NT2/D1 (cell line): ENCODE results near the gene ETS1.

Source experiments
- DNase-seq: peaks from one replicate; pipeline ENCODE4 v3.0.0-alpha.2; 2011; ENCODE audit warnings: low read depth, low spot score
- H3K27me3 ChIP-seq: 2 replicates; pipeline ENCODE4 v1.6.0; 2011; ENCODE audit warnings: mild to moderate bottlenecking; ENCODE audit not compliant: insufficient read length, insufficient read depth
- H3K36me3 ChIP-seq: 2 replicates; pipeline ENCODE4 v1.6.1; 2011; ENCODE audit warnings: mild to moderate bottlenecking, low read length, mixed read lengths; ENCODE audit not compliant: insufficient read depth, insufficient read length
- H3K4me1 ChIP-seq: 2 replicates; pipeline ENCODE4 v1.5.1; 2011; ENCODE audit not compliant: insufficient read depth, insufficient read length
- H3K4me3 ChIP-seq: 2 replicates; pipeline ENCODE4 v1.5.1; 2011; ENCODE audit warnings: low read depth; ENCODE audit not compliant: insufficient read length
- H3K9ac ChIP-seq: 2 replicates; pipeline ENCODE4 v1.6.0; 2011; ENCODE audit warnings: low read depth; ENCODE audit not compliant: insufficient read length
- H3K9me3 ChIP-seq: 2 replicates; pipeline ENCODE4 v1.5.1; 2011; ENCODE audit warnings: mild to moderate bottlenecking, low read length; ENCODE audit not compliant: insufficient read depth
- SUZ12 ChIP-seq: IDR thresholded peaks from 2 replicates; pipeline ENCODE4 v1.6.1; 2011; ENCODE audit not compliant: insufficient read length, insufficient read depth; ENCODE audit errors: extremely low read depth
- YY1 ChIP-seq: IDR thresholded peaks from 2 replicates; pipeline ENCODE4 v1.6.1; 2011; ENCODE audit not compliant: insufficient read length, insufficient read depth
- ZNF274 ChIP-seq: IDR thresholded peaks from 2 replicates; pipeline ENCODE4 v1.6.1; 2011; ENCODE audit warnings: mild to moderate bottlenecking, low read depth, low read length

The ETS1 gene

DNA sequence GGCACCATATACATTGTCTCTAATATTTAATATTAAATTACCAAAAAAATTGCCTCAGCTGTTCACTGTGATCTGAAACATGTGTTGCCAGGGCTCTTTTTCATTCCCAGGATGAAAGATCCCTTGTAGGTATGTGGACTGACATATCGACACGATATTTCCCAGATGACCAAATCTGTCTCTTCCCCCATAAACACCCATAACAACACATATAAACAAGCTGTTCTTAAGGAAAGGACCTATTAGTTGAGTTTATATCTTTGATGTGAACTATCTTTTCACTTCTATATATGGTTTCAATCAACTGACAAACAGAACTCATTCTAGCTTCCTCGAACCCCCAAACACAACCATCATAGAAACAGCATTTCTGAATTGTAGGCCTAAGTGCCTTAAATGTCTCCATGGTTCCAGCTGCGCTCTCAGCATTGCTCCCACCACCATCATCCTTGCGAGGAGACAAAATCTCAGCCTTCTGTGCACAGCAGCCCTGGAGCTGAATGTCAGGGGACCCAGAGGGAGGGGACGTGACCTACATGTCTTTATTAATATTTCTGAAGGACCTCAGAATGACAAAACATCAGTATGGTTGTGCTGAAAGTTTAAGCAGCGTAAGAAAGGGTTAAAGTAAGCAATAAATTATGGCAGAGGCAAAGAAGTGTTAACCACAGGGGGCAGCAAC, 67.0 kb downstream of the ETS1 start:
- H3K27me3 ChIP-seq: peaks cover 64% of the 10 kb centered on the region
- no peak for DNase-seq
- H3K9me3 ChIP-seq: no peaks in the 10 kb centered on the region
- H3K9ac ChIP-seq: no peak overlapping the region
- H3K4me1 ChIP-seq: no peaks in the 10 kb centered on the region
- no peak overlapping the region for H3K4me3 ChIP-seq
- no peak for TF ChIP-seq ZNF274
- no peak for TF ChIP-seq SUZ12
- TF ChIP-seq YY1: no peak
- H3K36me3 ChIP-seq: no peaks in the 10 kb centered on the region

DNA sequence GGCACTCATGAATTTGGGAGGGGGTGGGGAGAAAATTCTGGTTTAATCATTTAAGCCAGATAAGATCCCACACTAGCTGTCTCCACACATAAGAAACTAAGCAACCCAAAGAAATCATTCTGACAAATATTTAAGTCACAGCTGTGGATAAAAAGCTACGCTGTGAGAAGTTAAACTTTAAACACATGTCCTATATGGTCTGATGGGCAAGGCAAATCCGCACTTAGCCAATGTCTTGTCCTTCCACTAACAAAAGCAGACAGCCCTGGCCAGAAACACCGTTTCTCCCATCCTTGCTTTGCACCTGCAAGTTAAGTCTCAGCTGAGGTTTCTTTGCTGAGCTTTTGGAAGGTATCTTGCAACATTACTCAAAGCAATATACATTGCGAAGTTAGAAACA, 68.0 kb downstream of the ETS1 start:
- DNase-seq: no peak
- no peaks in the 10 kb centered on the region for H3K36me3 ChIP-seq
- peaks cover 54% of the 10 kb centered on the region for H3K27me3 ChIP-seq
- no peaks in the 10 kb centered on the region for H3K9me3 ChIP-seq
- no peak overlapping the region for H3K4me3 ChIP-seq
- H3K4me1 ChIP-seq: no peaks in the 10 kb centered on the region
- no peak overlapping the region for H3K9ac ChIP-seq
- no peak for TF ChIP-seq ZNF274
- no peak for TF ChIP-seq YY1
- TF ChIP-seq SUZ12: no peak

DNA sequence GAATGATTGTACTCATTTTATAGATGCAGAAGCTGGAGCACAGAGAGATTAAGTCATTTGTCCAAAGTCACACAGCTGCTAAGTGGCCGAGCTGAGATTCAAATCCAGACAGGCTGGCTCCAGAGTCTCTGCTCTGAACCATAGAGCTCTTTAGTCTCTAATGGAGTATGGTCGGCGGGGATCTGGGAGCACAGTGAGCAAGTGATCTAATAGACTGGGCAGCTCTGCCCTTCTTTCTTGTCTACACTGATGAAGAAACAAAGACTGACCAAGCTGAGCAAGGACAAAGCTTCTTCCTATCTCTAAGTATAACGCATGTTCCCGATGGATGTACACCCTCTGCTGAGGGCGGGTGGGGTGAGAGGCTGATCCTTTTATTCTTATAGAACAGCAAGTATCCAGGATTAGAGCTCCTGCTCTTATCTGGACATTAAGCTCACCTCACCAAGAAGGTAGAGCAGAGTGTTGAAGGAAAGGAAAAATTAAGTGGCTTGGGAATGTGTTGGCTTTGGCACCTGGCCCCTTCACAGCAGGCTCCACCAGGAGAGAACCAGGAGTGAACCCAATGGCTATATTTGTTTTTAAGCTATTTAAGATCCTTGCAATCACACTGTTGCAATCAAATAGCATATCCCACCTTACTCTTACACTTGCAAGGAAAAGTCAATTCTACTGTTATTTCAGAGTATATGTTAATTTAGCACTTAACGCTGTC, 68.7 kb downstream of the ETS1 start:
- no peaks in the 10 kb centered on the region for H3K4me1 ChIP-seq
- H3K9me3 ChIP-seq: no peaks in the 10 kb centered on the region
- no peak for DNase-seq
- TF ChIP-seq SUZ12: no peak
- TF ChIP-seq YY1: no peak
- no peak for TF ChIP-seq ZNF274
- no peak overlapping the region for H3K4me3 ChIP-seq
- no peak overlapping the region for H3K9ac ChIP-seq
- peaks cover 47% of the 10 kb centered on the region for H3K27me3 ChIP-seq
- no peaks in the 10 kb centered on the region for H3K36me3 ChIP-seq

DNA sequence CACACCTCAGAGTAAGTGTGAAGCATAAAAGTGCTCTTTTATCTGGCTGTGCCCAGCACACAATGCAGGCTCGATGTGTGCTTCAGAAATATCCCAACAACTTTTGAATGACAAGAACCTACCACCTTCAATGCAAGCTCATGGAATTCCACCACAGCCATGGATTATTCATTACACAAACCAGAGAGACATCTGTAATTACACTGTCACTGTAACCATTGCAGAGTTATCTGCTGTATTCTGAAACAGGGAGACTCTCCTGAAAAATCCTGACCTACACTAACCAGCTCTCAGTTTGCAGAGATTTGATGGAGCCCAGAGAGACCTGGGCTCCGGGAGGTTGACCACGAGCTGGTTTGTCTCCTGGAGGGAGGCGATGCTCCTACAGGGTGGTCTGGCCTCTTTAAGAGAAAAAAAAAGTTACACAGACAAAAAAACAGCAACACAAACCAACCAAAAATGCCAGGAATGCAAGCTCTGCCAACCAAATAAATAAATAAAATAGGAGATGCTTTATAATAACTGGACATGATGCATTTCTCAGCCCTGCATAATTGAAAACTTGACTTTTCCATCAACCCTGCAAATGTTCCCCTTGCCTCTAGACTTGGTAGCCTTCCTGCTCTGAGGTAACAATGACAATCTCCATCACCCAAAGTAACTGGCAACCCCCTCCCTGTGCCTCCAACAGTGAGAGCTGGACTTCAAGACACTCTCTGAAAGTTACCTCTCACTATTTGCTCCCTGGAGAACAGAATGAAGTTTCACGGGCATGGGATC, 69.7 kb downstream of the ETS1 start:
- no peak overlapping the region for H3K9ac ChIP-seq
- peaks cover 37% of the 10 kb centered on the region for H3K27me3 ChIP-seq
- H3K4me1 ChIP-seq: no peaks in the 10 kb centered on the region
- TF ChIP-seq YY1 (no peak), ZNF274 (no peak), SUZ12 (no peak)
- H3K9me3 ChIP-seq: no peaks in the 10 kb centered on the region
- no peak for DNase-seq
- no peak overlapping the region for H3K4me3 ChIP-seq
- peaks cover 7% of the 10 kb centered on the region for H3K36me3 ChIP-seq

DNA sequence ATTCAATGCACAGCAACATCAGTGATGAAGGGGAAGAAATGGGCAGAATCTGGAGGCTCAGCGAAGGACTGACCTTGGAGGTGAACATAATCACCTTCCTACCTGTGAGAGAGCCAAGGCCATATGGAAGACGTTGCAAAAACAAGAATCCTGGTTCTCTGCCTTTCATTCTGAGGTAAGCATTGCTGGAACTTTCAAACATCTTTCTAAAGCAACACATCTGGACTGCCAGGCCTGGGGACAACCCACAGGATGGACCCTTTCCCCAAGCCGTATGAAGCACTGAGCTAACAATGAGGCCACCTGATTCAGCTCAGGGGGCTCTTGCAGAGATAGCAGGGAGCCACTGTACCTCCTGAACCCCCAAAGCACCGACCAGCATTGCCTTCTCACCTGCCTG, 70.5 kb downstream of the ETS1 start:
- H3K9me3 ChIP-seq: no peaks in the 10 kb centered on the region
- H3K4me1 ChIP-seq: no peaks in the 10 kb centered on the region
- H3K4me3 ChIP-seq: no peak overlapping the region
- no peak for DNase-seq
- peaks cover 32% of the 10 kb centered on the region for H3K27me3 ChIP-seq
- no peak overlapping the region for H3K9ac ChIP-seq
- TF ChIP-seq ZNF274: no peak
- no peak for TF ChIP-seq YY1
- TF ChIP-seq SUZ12: no peak
- peaks cover 10% of the 10 kb centered on the region for H3K36me3 ChIP-seq

DNA sequence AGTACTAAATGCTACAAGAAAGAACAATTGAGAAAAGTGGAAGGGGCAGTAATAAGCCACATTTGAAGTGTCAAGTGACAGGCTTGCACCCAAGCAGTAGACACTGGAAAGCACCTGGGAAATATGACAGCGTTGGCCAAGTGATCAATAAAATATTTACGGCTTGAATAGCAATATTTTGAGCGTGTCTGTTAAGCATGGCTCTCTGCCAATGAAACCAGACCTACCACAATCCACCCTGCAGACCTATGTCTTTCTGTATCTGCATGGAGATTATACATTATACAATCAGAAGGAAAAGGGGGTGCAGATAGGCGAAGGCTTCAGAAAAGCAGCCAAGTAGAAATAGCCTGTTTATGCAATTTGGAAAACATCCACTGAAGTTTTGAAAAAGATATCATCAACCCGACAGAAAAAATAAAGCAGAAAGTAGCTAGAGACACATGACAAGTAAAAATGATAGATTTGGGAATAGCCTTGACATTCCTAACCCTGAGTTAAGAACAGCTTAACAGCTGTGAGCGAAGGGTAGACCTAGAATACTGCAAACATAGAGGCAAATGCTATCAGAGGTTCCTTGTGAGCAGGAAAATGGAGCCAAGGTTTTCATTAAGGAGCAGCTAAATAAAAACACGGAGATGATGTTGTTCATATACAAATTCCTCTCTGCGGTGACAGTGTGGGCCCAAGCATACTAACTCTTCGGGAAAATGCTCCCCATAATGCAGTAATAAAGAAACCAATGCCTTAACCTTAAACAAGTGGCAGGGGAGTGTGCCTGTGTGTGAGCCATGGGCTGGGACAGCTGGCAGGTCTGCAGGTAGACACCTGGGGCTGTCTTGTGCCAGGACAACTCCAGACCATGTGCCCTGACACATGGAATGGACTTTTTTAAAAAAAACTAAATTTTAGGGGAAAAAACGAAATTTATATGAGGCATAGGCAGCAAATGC, 71.3 kb downstream of the ETS1 start:
- no peak overlapping the region for H3K9ac ChIP-seq
- H3K9me3 ChIP-seq: no peaks in the 10 kb centered on the region
- peaks cover 10% of the 10 kb centered on the region for H3K36me3 ChIP-seq
- H3K27me3 ChIP-seq: peaks cover 24% of the 10 kb centered on the region
- H3K4me3 ChIP-seq: no peak overlapping the region
- no peak for DNase-seq
- TF ChIP-seq YY1 (no peak), SUZ12 (no peak), ZNF274 (no peak)
- no peaks in the 10 kb centered on the region for H3K4me1 ChIP-seq
